Fibroblast of lung (primary cell): ENCODE measurements around the gene HSD17B8.

Experiments used
- CTCF ChIP-seq, 2 donors: IDR thresholded peaks in 1 of 2; conservative IDR thresholded peaks in 1 of 2; 1 replicate in 1 of 2; 2 replicates in 1 of 2; pipeline ENCODE4 v1.5.1; 2011 to 2012; ENCODE audit warnings: low read length in 2 of 2, control low read depth in 1 of 2, inconsistent platforms in 1 of 2, low read depth in 1 of 2, mild to moderate bottlenecking in 1 of 2
- EZH2 ChIP-seq: IDR thresholded peaks from 2 replicates; pipeline ENCODE4 v1.5.1; 2012; ENCODE audit warnings: low read length, control low read depth, mild to moderate bottlenecking; ENCODE audit errors: missing control alignments

GRCh38 chr6:33205191-33206026, 954 bp downstream of the HSD17B8 start:
- TF ChIP-seq CTCF (conservative IDR thresholded peaks at IDR 0.05 in 1 of 2, IDR thresholded peaks at IDR 0.05 in 1 of 2; ENCODE audit: low read depth in 1 of 2, low read length in 2 of 2) (no peak), EZH2 (no peak)
